KMS-11 (cell line): ENCODE data around the gene AHSA1.

Source experiments
- H2AFZ ChIP-seq: fragments of 200-600 bp; sonication (generic); 2 replicates; pipeline ENCODE4 v1.6.1; 2016; ENCODE audit warnings: antibody characterized with exemption, mixed run types, low read depth
- H3K27ac ChIP-seq: fragments of 200-600 bp; sonication (generic); 2 replicates; pipeline ENCODE4 v1.6.1; 2016; ENCODE audit warnings: mild to moderate bottlenecking, mixed run types
- H3K27me3 ChIP-seq: fragments of 200-600 bp; sonication (generic); 2 replicates; pipeline ENCODE4 v1.6.1; 2017; ENCODE audit warnings: mild to moderate bottlenecking, low read depth, mixed run types, moderate library complexity; ENCODE audit not compliant: insufficient read depth
- H3K36me3 ChIP-seq: fragments of 200-600 bp; sonication (generic); 2 replicates; pipeline ENCODE4 v1.6.1; 2017; ENCODE audit warnings: mild to moderate bottlenecking, mixed run types; ENCODE audit not compliant: insufficient read depth
- H3K4me1 ChIP-seq: fragments of 200-600 bp; sonication (generic); 2 replicates; pipeline ENCODE4 v1.6.1; 2016; ENCODE audit warnings: mild to moderate bottlenecking, low read depth, mixed run types; ENCODE audit not compliant: poor library complexity, severe bottlenecking
- H3K4me2 ChIP-seq: fragments of 200-600 bp; sonication (generic); 2 replicates; pipeline ENCODE4 v1.7.0; 2016; ENCODE audit warnings: mild to moderate bottlenecking, mixed run types
- H3K4me3 ChIP-seq: fragments of 200-600 bp; sonication (generic); IDR thresholded peaks from 2 replicates; pipeline ENCODE4 v1.6.1; 2017; ENCODE audit warnings: low read depth, low read length, mixed read lengths; ENCODE audit not compliant: insufficient read depth
- H3K79me2 ChIP-seq: fragments of 200-600 bp; sonication (generic); 2 replicates; pipeline ENCODE4 v1.6.1; 2016; ENCODE audit warnings: low read depth, mixed run types; ENCODE audit not compliant: insufficient read depth
- H3K9ac ChIP-seq: fragments of 200-600 bp; sonication (generic); 2 replicates; pipeline ENCODE4 v1.6.1; 2016; ENCODE audit warnings: mild to moderate bottlenecking, mixed run types
- H4K20me1 ChIP-seq: fragments of 200-600 bp; sonication (generic); 2 replicates; pipeline ENCODE4 v1.6.1; 2016; ENCODE audit warnings: mild to moderate bottlenecking, mixed run types; ENCODE audit not compliant: insufficient read depth
- CTCF ChIP-seq: fragments of 200-600 bp; sonication (generic); conservative IDR thresholded peaks from 2 replicates; pipeline ENCODE4 v1.6.1; 2017; ENCODE audit warnings: low read depth, mild to moderate bottlenecking, antibody characterized with exemption, low read length, moderate library complexity, mixed read lengths

AHSA1 gene

GRCh38 chr14:77467801-77468200 is 9.9 kb downstream of the AHSA1 start:
- H3K79me2 ChIP-seq, result no peaks in the 10 kb centered on the region
- H4K20me1 ChIP-seq, result no peaks in the 10 kb centered on the region
- H3K27ac ChIP-seq, result no peak overlapping the region
- no peak overlapping the region for H3K4me2 ChIP-seq
- no peaks in the 10 kb centered on the region for H3K36me3 ChIP-seq
- TF ChIP-seq CTCF, result no peak
- H3K27me3 ChIP-seq, result no peaks in the 10 kb centered on the region
- H3K9ac ChIP-seq, result no peak overlapping the region
- no peak overlapping the region for H3K4me3 ChIP-seq
- H2AFZ ChIP-seq, result no peak overlapping the region
- no peaks in the 10 kb centered on the region for H3K4me1 ChIP-seq

- no peak overlapping the region for H3K27ac ChIP-seq
- no peaks in the 10 kb centered on the region for H3K36me3 ChIP-seq
- H3K79me2 ChIP-seq, result no peaks in the 10 kb centered on the region
- no peaks in the 10 kb centered on the region for H4K20me1 ChIP-seq
- no peak overlapping the region for H2AFZ ChIP-seq
- no peak overlapping the region for H3K9ac ChIP-seq
- no peaks in the 10 kb centered on the region for H3K27me3 ChIP-seq
- no peaks in the 10 kb centered on the region for H3K4me1 ChIP-seq
- no peak overlapping the region for H3K4me2 ChIP-seq
- no peak overlapping the region for H3K4me3 ChIP-seq
- no peak for TF ChIP-seq CTCF
Measured at GRCh38 chr14:77469067-77469505, 11.2 kb downstream of the AHSA1 start.

GRCh38 chr14:77469539-77469938 is 11.6 kb downstream of the AHSA1 start:
- H4K20me1 ChIP-seq, result no peaks in the 10 kb centered on the region
- no peak for TF ChIP-seq CTCF
- H3K79me2 ChIP-seq, result no peaks in the 10 kb centered on the region
- no peak overlapping the region for H2AFZ ChIP-seq
- H3K27ac ChIP-seq, result no peak overlapping the region
- no peak overlapping the region for H3K4me3 ChIP-seq
- no peaks in the 10 kb centered on the region for H3K4me1 ChIP-seq
- H3K27me3 ChIP-seq, result no peaks in the 10 kb centered on the region
- H3K4me2 ChIP-seq, result no peak overlapping the region
- H3K9ac ChIP-seq, result no peak overlapping the region
- no peaks in the 10 kb centered on the region for H3K36me3 ChIP-seq

GRCh38 chr14:77470224-77470870 is 12.5 kb downstream of the AHSA1 start:
- Histone ChIP-seq H3K27ac (no peak overlapping the region), H3K4me1 (no peaks in the 10 kb centered on the region), H3K4me2 (no peak overlapping the region)

More at GRCh38 chr14:77470224-77470870, 12.5 kb downstream of the AHSA1 start:
- H3K36me3 ChIP-seq, result no peaks in the 10 kb centered on the region
- no peaks in the 10 kb centered on the region for H3K27me3 ChIP-seq
- no peak overlapping the region for H2AFZ ChIP-seq
- no peak overlapping the region for H3K9ac ChIP-seq
- no peaks in the 10 kb centered on the region for H3K79me2 ChIP-seq
- no peak overlapping the region for H3K4me3 ChIP-seq
- no peaks in the 10 kb centered on the region for H4K20me1 ChIP-seq
- TF ChIP-seq CTCF, result no peak
